Skin epidermis (tissue), 12 donors: ENCODE data around the gene USP13.
A peak's percentile ranks its signal among the peaks of the same experiment; 100 is the strongest.
"Not testable (repeated sequence)": the region's sequence is repeated elsewhere in the genome, so short reads cannot be mapped to it uniquely, and the experiment has no call there.

ENCODE experiments used
- H3K27ac ChIP-seq, 21 experiments: fragments of 200-600 bp; sonication (generic) in 11 of 21; one replicate each; pipeline ENCODE4 v1.5.0; 2020; ENCODE audit warnings: mild to moderate bottlenecking in 3 of 21, inconsistent platforms in 2 of 21, moderate library complexity in 2 of 21
- H3K4me3 ChIP-seq, 7 experiments: fragments of 200-600 bp; sonication (generic) in 2 of 7; one replicate each; pipeline ENCODE4 v1.5.0; 2020; ENCODE audit warnings: inconsistent platforms in 2 of 7, mild to moderate bottlenecking in 2 of 7, moderate library complexity in 1 of 7

USP13 gene, protein sequence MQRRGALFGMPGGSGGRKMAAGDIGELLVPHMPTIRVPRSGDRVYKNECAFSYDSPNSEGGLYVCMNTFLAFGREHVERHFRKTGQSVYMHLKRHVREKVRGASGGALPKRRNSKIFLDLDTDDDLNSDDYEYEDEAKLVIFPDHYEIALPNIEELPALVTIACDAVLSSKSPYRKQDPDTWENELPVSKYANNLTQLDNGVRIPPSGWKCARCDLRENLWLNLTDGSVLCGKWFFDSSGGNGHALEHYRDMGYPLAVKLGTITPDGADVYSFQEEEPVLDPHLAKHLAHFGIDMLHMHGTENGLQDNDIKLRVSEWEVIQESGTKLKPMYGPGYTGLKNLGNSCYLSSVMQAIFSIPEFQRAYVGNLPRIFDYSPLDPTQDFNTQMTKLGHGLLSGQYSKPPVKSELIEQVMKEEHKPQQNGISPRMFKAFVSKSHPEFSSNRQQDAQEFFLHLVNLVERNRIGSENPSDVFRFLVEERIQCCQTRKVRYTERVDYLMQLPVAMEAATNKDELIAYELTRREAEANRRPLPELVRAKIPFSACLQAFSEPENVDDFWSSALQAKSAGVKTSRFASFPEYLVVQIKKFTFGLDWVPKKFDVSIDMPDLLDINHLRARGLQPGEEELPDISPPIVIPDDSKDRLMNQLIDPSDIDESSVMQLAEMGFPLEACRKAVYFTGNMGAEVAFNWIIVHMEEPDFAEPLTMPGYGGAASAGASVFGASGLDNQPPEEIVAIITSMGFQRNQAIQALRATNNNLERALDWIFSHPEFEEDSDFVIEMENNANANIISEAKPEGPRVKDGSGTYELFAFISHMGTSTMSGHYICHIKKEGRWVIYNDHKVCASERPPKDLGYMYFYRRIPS

GRCh38 chr3:179652447-179653095, at the start of gene USP13:
TSS of gene USP13 (plus strand) at chr3:179653040. CDS start at chr3:179653226, 186 bp downstream.
- Histone ChIP-seq H3K4me3 (peak within 1 kb of the TSS; percentile 53 to 85 (median 68)), H3K27ac (peak within 1 kb of the TSS; percentile 39 to 93 (median 84))

DNA sequence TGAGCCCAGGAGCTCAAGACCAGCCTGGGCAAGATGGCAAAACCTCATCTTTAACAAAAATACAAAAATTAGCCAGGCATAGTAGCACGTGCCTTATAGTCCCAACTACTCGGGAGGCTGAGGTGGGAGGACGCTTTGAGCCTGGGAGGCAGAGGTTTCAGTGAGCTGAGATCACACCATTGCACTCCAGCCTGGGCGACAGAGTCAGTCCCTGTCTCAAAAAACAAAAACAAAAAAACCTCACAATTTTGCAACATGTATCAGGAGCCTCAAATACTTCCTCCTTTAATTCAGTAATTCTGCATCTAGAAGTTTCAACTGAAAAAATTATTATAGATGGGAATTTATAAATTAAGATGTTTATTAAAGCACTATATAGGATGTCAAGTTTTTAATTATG, 49.5 kb upstream of the USP13 start:
- peak overlapping the region in 5 of 7 experiments; percentile 54 to 88 (median 72) for H3K4me3 ChIP-seq

DNA sequence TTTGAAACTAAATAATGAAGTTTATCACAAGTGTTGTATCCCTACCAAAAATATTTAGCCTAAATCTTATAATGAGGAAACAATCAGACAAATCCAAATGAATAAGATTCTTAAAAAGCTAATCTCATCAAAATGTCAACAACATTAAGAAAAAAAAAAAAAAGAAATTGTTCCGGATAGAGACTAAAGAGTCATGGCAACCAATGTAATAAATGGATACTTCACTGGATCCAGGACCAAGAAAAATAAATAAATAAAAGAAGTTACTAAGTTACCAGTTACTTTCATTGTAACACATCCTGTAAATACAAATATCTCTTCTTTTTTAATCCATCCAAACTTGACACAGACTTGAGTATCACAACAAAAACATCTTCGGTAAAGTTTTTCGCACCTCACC, 49.0 kb upstream of the USP13 start:
- Histone ChIP-seq H3K27ac (peak overlapping the region in 19 of 21 experiments; percentile 84 to 98 (median 93)), H3K4me3 (peak overlapping the region; percentile 54 to 88 (median 72))

More for the DNA sequence above, 49.5 kb upstream of the USP13 start:
- no peak overlapping the region for H3K27ac ChIP-seq

DNA sequence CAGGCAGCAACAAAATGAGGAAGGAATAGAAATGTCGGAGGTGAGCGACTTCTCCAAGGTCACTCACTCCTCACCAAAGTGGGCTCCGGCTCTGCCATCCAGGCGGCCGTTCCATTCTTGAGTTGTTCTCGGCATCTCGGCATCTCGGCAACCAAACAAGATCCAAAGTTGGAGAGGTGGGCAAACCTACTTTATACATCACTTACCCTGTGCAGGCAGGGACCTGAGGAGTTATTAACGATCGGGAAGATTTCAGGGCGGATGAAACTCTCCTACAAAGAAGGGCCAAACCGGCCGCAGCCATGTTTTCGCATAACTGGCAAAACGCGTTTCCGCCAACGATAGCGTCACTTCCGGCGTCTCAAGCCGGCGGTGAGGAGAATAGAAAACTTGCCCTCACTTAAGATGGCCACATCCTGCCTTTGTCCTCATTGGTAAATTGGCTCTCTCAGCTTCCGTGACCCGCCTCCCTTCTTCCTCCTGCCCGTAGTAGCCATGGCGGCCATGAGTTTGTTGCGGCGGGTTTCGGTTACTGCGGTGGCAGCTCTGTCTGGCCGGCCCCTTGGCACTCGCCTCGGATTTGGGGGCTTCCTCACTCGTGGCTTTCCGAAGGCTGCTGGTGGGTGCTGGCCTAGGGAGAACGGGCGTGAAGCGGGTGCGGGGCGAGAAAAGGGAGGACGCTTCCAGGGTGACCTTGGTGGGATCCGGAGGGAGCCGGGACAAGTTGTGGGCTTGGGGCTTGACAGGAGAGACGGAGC, 48.3 kb upstream of the USP13 start, which contains the start of the genes MRPL47 and NDUFB5:
MRPL47 (minus strand) TSS at position 318 of the 758 bp plus-strand sequence; CDS start at position 304, 14 bp downstream.
NDUFB5 (plus strand) TSS at position 474 of the 758 bp plus-strand sequence; CDS start at position 496, 22 bp downstream.
- Histone ChIP-seq H3K4me3 (peak within 1 kb of the TSS; percentile 54 to 88 (median 72)), H3K27ac (peak within 1 kb of the TSS; percentile 59 to 98 (median 93))

- H3K27ac ChIP-seq: no peak overlapping the region
These were observed 46.2 kb upstream of the USP13 start for GRCh38 chr3:179606534-179607085.

GRCh38 chr3:179608931-179609720, 43.7 kb upstream of the USP13 start:
- no peak overlapping the region for H3K4me3 ChIP-seq

More at GRCh38 chr3:179606534-179607085, 46.2 kb upstream of the USP13 start:
- no peak overlapping the region for H3K4me3 ChIP-seq

DNA sequence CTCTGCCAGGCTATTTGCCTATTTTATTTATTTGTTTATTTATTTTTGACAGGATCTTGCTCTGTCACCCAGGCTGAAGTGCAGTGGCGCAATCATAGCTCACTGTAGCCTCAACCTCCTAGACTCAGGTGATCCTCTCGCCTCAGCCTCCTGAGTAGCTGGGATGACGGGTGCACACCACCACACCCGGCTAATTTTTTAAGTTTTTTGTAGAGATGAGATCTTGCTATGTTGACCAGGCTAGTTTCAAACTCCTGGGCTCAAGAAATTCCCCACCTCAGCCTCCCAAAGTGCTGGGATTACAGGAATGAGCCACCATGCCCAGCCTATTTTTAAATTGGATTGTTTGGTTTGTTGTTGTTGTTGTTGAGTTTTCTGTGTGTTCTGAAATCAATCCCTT, 42.8 kb upstream of the USP13 start:
- H3K27ac ChIP-seq: peak overlapping the region in 1 of 21 experiments; percentile 17
- H3K4me3 ChIP-seq: no peak overlapping the region

More at GRCh38 chr3:179608931-179609720, 43.7 kb upstream of the USP13 start:
- peak overlapping the region in 6 of 21 experiments; percentile 1 to 67 (median 19) for H3K27ac ChIP-seq

DNA sequence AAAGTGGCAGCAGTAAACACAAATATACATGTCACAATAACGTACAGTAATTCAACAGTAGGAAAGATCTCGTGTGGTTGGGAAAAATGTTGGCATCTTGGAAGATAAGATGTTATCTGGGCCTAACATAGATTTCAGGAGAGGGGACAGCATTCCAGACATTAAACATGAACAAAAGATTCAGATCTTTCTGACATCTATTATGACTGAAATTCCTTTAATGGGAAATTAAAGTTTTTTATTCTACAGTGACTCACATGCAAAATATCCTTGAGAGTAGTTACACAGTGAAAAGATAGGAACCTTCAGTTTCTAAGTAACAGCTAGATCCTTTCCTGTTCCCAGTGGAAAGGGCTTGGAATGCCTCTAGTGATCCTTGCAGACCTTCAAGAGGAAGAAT, 39.0 kb upstream of the USP13 start:
- no peak overlapping the region for H3K4me3 ChIP-seq
- H3K27ac ChIP-seq: no peak overlapping the region

- H3K4me3 ChIP-seq: no peak overlapping the region
- no peak overlapping the region for H3K27ac ChIP-seq
These were observed 37.2 kb upstream of the USP13 start for GRCh38 chr3:179615458-179616173.

GRCh38 chr3:179622023-179622422, 30.8 kb upstream of the USP13 start:
- H3K4me3 ChIP-seq: no peak overlapping the region
- no peak overlapping the region for H3K27ac ChIP-seq

GRCh38 chr3:179624451-179624850, 28.4 kb upstream of the USP13 start:
- H3K4me3 ChIP-seq: no peak overlapping the region
- no peak overlapping the region for H3K27ac ChIP-seq

- Histone ChIP-seq H3K27ac (no peak overlapping the region), H3K4me3 (no peak overlapping the region)
These were observed 21.9 kb upstream of the USP13 start for GRCh38 chr3:179630753-179631451.

DNA sequence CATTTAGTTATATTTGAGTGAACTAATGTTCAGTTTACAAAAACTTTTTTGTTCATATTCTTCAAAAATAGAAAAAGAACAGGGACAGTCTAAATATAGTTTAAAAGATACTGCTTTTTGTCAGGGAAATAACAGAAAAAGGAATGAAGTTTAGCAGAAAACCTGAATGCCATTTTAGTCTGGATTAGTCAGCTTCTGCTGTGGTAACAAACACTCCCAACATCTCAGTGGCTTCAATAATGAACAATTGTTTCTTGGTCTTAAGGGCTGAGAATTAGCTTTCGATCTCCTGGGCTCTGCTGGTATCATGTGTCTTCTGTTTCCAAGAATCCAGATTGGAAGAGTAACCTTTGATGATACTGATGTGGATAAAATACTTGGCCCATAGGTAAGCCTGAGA, 12.4 kb upstream of the USP13 start:
- no peak overlapping the region for H3K4me3 ChIP-seq
- no peak overlapping the region for H3K27ac ChIP-seq

- Histone ChIP-seq H3K4me3 (no peak overlapping the region), H3K27ac (no peak overlapping the region)
These were observed 10.0 kb upstream of the USP13 start for GRCh38 chr3:179642871-179643270.

- not testable (repeated sequence) for H3K4me3 ChIP-seq, H3K27ac ChIP-seq
These were observed 9.0 kb upstream of the USP13 start for GRCh38 chr3:179643837-179644236.

DNA sequence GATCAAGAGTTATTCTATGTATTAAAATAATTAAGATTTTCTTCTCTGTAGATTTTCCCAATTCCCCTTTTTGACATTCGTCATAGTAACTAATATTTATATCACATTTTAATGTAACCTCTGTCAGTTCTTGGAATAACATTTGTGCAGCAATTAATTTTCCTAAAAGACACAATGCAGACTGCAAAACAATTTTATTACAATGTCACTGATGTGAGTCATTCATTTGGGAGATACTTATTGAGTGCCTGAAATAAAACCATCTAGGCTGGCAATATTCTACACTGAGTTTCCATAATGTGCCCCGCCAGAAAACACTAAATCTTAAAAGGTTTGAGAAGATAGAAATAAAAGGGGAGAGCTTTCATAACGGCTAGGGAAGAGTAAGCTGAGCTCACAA, 6.7 kb upstream of the USP13 start:
- H3K27ac ChIP-seq: no peak overlapping the region

More for the DNA sequence above, 6.7 kb upstream of the USP13 start:
- no peak overlapping the region for H3K4me3 ChIP-seq
